ENCODE measurements around the gene DTNB. TPM values are rescaled to one million over a fixed set of nuclear protein-coding genes. Genes with fewer than 3 reads are reported as not detected.
A peak's percentile ranks its signal among the peaks of the same experiment; 100 is the strongest.
"Not testable (repeated sequence)": the region's sequence is repeated elsewhere in the genome, so short reads cannot be mapped to it uniquely, and the experiment has no call there.

DTNB gene
- total RNA-seq, 1 donor from 2014 or later = 14.3 TPM

- ATAC-seq; DNase-seq (ENCODE audit: low spot score): not testable (repeated sequence)
Measured at GRCh38 chr2:25633801-25634200, 39.6 kb downstream of the DTNB start.

- DNase-seq (ENCODE audit: low spot score) (no peak), ATAC-seq (no peak)
Measured at GRCh38 chr2:25632396-25632795, 41.0 kb downstream of the DTNB start.

- ATAC-seq (no peak), DNase-seq (ENCODE audit: low spot score) (no peak)
Measured at GRCh38 chr2:25624635-25625034, 48.7 kb downstream of the DTNB start.

- DNase-seq (ENCODE audit: low spot score) (no peak), ATAC-seq (no peak)
Measured at GRCh38 chr2:25623361-25623760, 50.0 kb downstream of the DTNB start.

- DNase-seq (ENCODE audit: low spot score) = no peak
- no peak for ATAC-seq
Measured at GRCh38 chr2:25620711-25621110, 52.7 kb downstream of the DTNB start.

GRCh38 chr2:25620077-25620476 is 53.3 kb downstream of the DTNB start:
- DNase-seq (ENCODE audit: low spot score) = no peak
- no peak for ATAC-seq

GRCh38 chr2:25619185-25619584 is 54.2 kb downstream of the DTNB start:
- ATAC-seq (no peak), DNase-seq (ENCODE audit: low spot score) (no peak)

GRCh38 chr2:25618676-25619075 is 54.7 kb downstream of the DTNB start:
- DNase-seq (ENCODE audit: low spot score) (no peak), ATAC-seq (peak; percentile 79)

GRCh38 chr2:25617948-25618646 is 55.3 kb downstream of the DTNB start:
- ATAC-seq (peak; percentile 70), DNase-seq (ENCODE audit: low spot score) (no peak)

GRCh38 chr2:25615920-25616319 is 57.5 kb downstream of the DTNB start:
- ATAC-seq (no peak), DNase-seq (ENCODE audit: low spot score) (no peak)

- ATAC-seq = no peak
- DNase-seq (ENCODE audit: low spot score) = no peak
Measured at GRCh38 chr2:25615386-25615785, 58.0 kb downstream of the DTNB start.

- no peak for ATAC-seq
- no peak for DNase-seq (ENCODE audit: low spot score)
Measured at GRCh38 chr2:25614711-25615110, 58.7 kb downstream of the DTNB start.

- ATAC-seq (peak; percentile 73), DNase-seq (ENCODE audit: low spot score) (no peak)
Measured at GRCh38 chr2:25608718-25609117, 64.7 kb downstream of the DTNB start.

- ATAC-seq (peak; percentile 79), DNase-seq (ENCODE audit: low spot score) (no peak)
Measured at GRCh38 chr2:25606892-25607291, 66.5 kb downstream of the DTNB start.

GRCh38 chr2:25602333-25602723 is 71.0 kb downstream of the DTNB start:
- no peak for ATAC-seq
- DNase-seq (ENCODE audit: low spot score) = no peak

- not testable (repeated sequence) for ATAC-seq; DNase-seq (ENCODE audit: low spot score)
Measured at GRCh38 chr2:25601711-25602332, 71.6 kb downstream of the DTNB start.

- ATAC-seq (no peak), DNase-seq (ENCODE audit: low spot score) (no peak)
Measured at GRCh38 chr2:25598911-25599310, 74.5 kb downstream of the DTNB start.

- ATAC-seq = peak; percentile 57
- DNase-seq (ENCODE audit: low spot score) = no peak
Measured at GRCh38 chr2:25598332-25598731, 75.0 kb downstream of the DTNB start.

- no peak for DNase-seq (ENCODE audit: low spot score)
- ATAC-seq = peak; percentile 12
Measured at GRCh38 chr2:25597881-25598280, 75.5 kb downstream of the DTNB start.

GRCh38 chr2:25596516-25597244 is 76.7 kb downstream of the DTNB start:
- no peak for ATAC-seq
- DNase-seq (ENCODE audit: low spot score) = no peak

- no peak for ATAC-seq
- DNase-seq (ENCODE audit: low spot score) = no peak
Measured at GRCh38 chr2:25595393-25595792, 78.0 kb downstream of the DTNB start.

- no peak for DNase-seq (ENCODE audit: low spot score)
- ATAC-seq = no peak
Measured at GRCh38 chr2:25594991-25595390, 78.4 kb downstream of the DTNB start.

All from left lobe of liver (tissue), 2 donors.